Endothelial cell of umbilical vein (primary cell): Measurements from ENCODE around the gene CCDC91.

Source experiments
- CTCF ChIP-seq, 2 donors: IDR thresholded peaks; 1 replicate in 1 of 2; 2 replicates in 1 of 2; pipeline ENCODE4 v1.5.1; 2011; ENCODE audit warnings: low read length in 2 of 2, mild to moderate bottlenecking in 2 of 2, moderate library complexity in 2 of 2, control low read depth in 1 of 2, inconsistent platforms in 1 of 2, low read depth in 1 of 2; ENCODE audit not compliant: insufficient read depth in 1 of 2; ENCODE audit errors: extremely low read depth in 1 of 2
- EZH2 ChIP-seq: IDR thresholded peaks from 2 replicates; pipeline ENCODE4 v1.6.1; 2012; ENCODE audit warnings: borderline replicate concordance, low read depth, mild to moderate bottlenecking, moderate library complexity, low read length, inconsistent platforms; ENCODE audit not compliant: severe bottlenecking
- FOS ChIP-seq: IDR thresholded peaks from 2 replicates; pipeline ENCODE4 v1.6.1; 2011; ENCODE audit warnings: mild to moderate bottlenecking, low read length, moderate library complexity, borderline replicate concordance; ENCODE audit not compliant: insufficient read depth
- JUN ChIP-seq: IDR thresholded peaks from 2 replicates; pipeline ENCODE4 v1.6.1; 2011; ENCODE audit warnings: borderline replicate concordance, low read depth; ENCODE audit not compliant: insufficient read length, insufficient read depth
- MAX ChIP-seq: IDR thresholded peaks from 2 replicates; pipeline ENCODE4 v1.6.1; 2011; ENCODE audit not compliant: insufficient read depth, insufficient read length
- MYC ChIP-seq: IDR thresholded peaks from one replicate; pipeline ENCODE4 v1.6.1; 2011; ENCODE audit warnings: mild to moderate bottlenecking, low read depth, low read length
- POLR2A ChIP-seq: IDR thresholded peaks from 2 replicates; pipeline ENCODE4 v1.6.1; 2012; ENCODE audit warnings: low read depth, mild to moderate bottlenecking, control low read depth, low read length
- POLR2AphosphoS5 ChIP-seq: IDR thresholded peaks from 2 replicates; pipeline ENCODE4 v1.6.1; 2012; ENCODE audit warnings: low read depth, mild to moderate bottlenecking, control low read depth, low read length, moderate library complexity; ENCODE audit not compliant: insufficient read depth

- TF ChIP-seq CTCF (IDR thresholded peaks at IDR 0.05; ENCODE audit: extremely low read depth in 1 of 2, insufficient read depth in 1 of 2, low read depth in 1 of 2, low read length in 2 of 2) (no peak), POLR2A (no peak), EZH2 (no peak), POLR2AphosphoS5 (no peak), MAX (no peak), FOS (no peak), JUN (no peak), MYC (no peak)
Measured at GRCh38 chr12:28145216-28145615, 45.0 kb upstream of the CCDC91 start.
